Activated CD8-positive, alpha-beta T cell treated with anti-CD3 and anti-CD28 coated beads for 36 hours (primary cell): ENCODE measurements around the gene NLGN4Y. TPM values are rescaled to one million over a fixed set of nuclear protein-coding genes. Genes with fewer than 3 reads are reported as not detected.

ENCODE experiments used
- ATAC-seq: fragments of 200-7000 bp; cut with Tn5 transposase; one replicate; pipeline ENCODE4 v1.10.0; 2021; ENCODE audit warnings: mild to moderate bottlenecking, moderate library complexity
- CTCF ChIA-PET: fragments of 350-600 bp; sonication (Branson Sonifier 250); formaldehyde crosslinking; loops from one replicate; lab custom pipeline; 2021; ENCODE audit warnings: antibody characterized with exemption; lab: Charles Lee
- POLR2A ChIA-PET: fragments of 350-600 bp; sonication (Branson Sonifier 250); formaldehyde crosslinking; loops from one replicate; lab custom pipeline; 2021; ENCODE audit warnings: antibody characterized with exemption; lab: Charles Lee
- DNase-seq: peaks from one replicate; pipeline ENCODE4 v3.0.0-alpha.2; 2020
- H3K27ac Mint-ChIP-seq: one replicate; pipeline ENCODE4 v1.8.0; 2021; ENCODE audit warnings: mild to moderate bottlenecking, mixed read lengths
- H3K27me3 Mint-ChIP-seq: one replicate; pipeline ENCODE4 v1.8.0; 2021; ENCODE audit warnings: mixed read lengths
- H3K36me3 Mint-ChIP-seq: one replicate; pipeline ENCODE4 v1.8.0; 2021; ENCODE audit warnings: low read depth, mixed read lengths
- H3K4me1 Mint-ChIP-seq: one replicate; pipeline ENCODE4 v1.8.0; 2021; ENCODE audit warnings: low read depth, mixed read lengths
- H3K4me3 Mint-ChIP-seq: one replicate; pipeline ENCODE4 v1.8.0; 2021; ENCODE audit warnings: mild to moderate bottlenecking, moderate library complexity, mixed read lengths
- H3K9me3 Mint-ChIP-seq: one replicate; pipeline ENCODE4 v1.8.0; 2021; ENCODE audit warnings: mixed read lengths
- CTCF ChIP-seq: fragments of 200-600 bp; IDR thresholded peaks from one replicate; pipeline ENCODE4 v1.8.0; 2022; ENCODE audit warnings: antibody characterized with exemption, mild to moderate bottlenecking
- intact Hi-C: fragments of 100-400 bp; cut with micrococcal nuclease; formaldehyde crosslinking; loops from one replicate; pipeline ENCODE4 v1.10.0; 2022
- total RNA-seq, 2 experiments: library from RNA; stranded (reverse); gene quantifications; one replicate each; pipeline ENCODE4 v1.2.3, GENCODE V29; 2021

The NLGN4Y gene
- total RNA-seq, 2 experiments from 2014 or later, result 0.22 to 0.25 TPM

- H3K9me3 Mint-ChIP-seq, result no peaks in the 10 kb centered on the region
- no peaks in the 10 kb centered on the region for H3K27me3 Mint-ChIP-seq
- no peaks in the 10 kb centered on the region for H3K36me3 Mint-ChIP-seq
- DNase-seq (no peak), ATAC-seq (no peak)
- H3K4me3 Mint-ChIP-seq, result no peak overlapping the region
- H3K27ac Mint-ChIP-seq, result no peak overlapping the region
- POLR2A ChIA-PET, result no interaction called here
- TF ChIP-seq CTCF, result no peak
- no peaks in the 10 kb centered on the region for H3K4me1 Mint-ChIP-seq
- CTCF ChIA-PET, result interaction anchor here (0.6 kb wide), 1 partner anchor 18 kb away, joined by 3 read pairs; no protein-coding TSS in a partner anchor
- intact Hi-C loops, result no loop called here
Measured at GRCh38 chrY:14637551-14637950, 113.2 kb downstream of the NLGN4Y start.

DNA sequence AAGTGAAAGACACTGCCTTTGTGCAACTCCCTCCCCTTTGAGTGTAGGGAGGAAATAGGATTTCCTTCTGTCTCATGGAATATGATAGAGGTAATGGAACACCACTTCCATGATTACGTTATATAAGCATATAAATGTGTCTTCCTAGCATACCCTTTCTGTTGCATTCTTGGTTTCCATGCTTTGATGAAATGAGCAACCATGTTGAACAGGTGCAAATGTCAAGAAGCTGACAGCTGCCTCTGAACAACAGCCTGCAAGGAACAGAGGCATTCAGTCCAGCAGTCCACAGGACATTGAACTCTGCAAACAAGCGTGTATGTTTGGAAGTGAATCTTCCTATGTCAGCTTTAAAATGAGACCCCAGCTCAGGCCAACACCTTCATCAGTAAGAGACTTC lies 117.5 kb downstream of the NLGN4Y start:
- H3K27me3 Mint-ChIP-seq, result no peaks in the 10 kb centered on the region
- intact Hi-C loops, result no loop called here

GRCh38 chrY:14644157-14644952 lies 120.0 kb downstream of the NLGN4Y start:
- Mint-ChIP-seq H3K36me3 (no peaks in the 10 kb centered on the region), H3K27ac (no peak overlapping the region), H3K4me1 (no peaks in the 10 kb centered on the region), H3K9me3 (peaks cover 5% of the 10 kb centered on the region), H3K27me3 (no peaks in the 10 kb centered on the region), H3K4me3 (no peak overlapping the region)
- no peak for TF ChIP-seq CTCF
- ATAC-seq, result no peak
- ChIA-PET POLR2A (no interaction called here), CTCF (no interaction called here)
- intact Hi-C loops, result no loop called here
- no peak for DNase-seq

More for the DNA sequence above, 117.5 kb downstream of the NLGN4Y start:
- DNase-seq (no peak), ATAC-seq (no peak)
- ChIA-PET POLR2A (no interaction called here), CTCF (no interaction called here)
- H3K4me3 Mint-ChIP-seq, result no peak overlapping the region
- H3K27ac Mint-ChIP-seq, result no peak overlapping the region
- peaks cover 5% of the 10 kb centered on the region for H3K9me3 Mint-ChIP-seq
- no peaks in the 10 kb centered on the region for H3K4me1 Mint-ChIP-seq
- no peaks in the 10 kb centered on the region for H3K36me3 Mint-ChIP-seq
- TF ChIP-seq CTCF, result no peak

DNA sequence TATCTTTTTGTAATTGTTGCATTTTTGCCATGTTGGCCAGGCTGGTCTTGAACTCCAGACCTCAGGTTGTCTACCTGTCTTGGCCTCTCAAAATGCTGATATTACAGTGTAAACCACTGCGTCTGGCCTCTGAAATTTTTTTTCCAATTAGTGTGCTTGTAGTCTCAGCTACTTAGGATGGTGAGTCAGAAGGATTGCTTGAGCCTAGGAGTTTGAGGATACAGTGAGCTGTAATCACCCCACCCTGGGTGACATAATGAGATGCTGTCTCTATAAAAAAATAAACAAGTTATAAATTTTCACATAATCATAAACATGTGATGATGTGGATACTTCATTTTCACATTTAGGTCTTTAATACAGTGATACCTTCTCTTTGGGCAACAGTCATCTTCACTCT lies 154.9 kb downstream of the NLGN4Y start:
- DNase-seq, result no peak
- Mint-ChIP-seq H3K36me3 (no peaks in the 10 kb centered on the region), H3K27ac (no peak overlapping the region), H3K27me3 (no peaks in the 10 kb centered on the region), H3K9me3 (no peaks in the 10 kb centered on the region), H3K4me1 (no peaks in the 10 kb centered on the region), H3K4me3 (no peak overlapping the region)
- no peak for ATAC-seq
- ChIA-PET CTCF (interaction anchor here (1.2 kb wide), 1 partner anchor 941 kb away, joined by 3 read pairs; no protein-coding TSS in a partner anchor), POLR2A (no interaction called here)
- TF ChIP-seq CTCF, result no peak
- intact Hi-C loops, result no loop called here

DNA sequence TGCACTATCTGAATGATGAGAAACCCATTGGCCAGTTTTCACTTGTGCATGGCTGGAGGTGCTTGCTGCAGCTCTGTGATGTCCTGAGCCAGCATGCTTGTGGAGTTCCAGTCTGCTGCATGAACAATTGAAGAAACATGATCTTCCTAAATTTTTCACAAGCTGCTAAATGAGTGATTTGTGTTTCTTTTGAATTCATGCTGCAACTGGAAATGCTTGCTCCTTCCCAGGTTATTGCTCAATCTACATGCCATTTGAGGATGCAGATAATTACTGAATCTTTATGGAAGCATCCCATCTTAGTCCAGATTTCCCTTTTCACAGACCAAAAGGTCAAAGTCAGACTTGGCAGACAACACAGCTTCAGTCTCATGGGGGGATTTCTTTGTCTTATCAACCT lies 170.2 kb downstream of the NLGN4Y start:
- CTCF ChIA-PET, result no interaction called here
- Mint-ChIP-seq H3K9me3 (no peaks in the 10 kb centered on the region), H3K36me3 (no peaks in the 10 kb centered on the region), H3K27me3 (no peaks in the 10 kb centered on the region), H3K4me3 (no peak overlapping the region), H3K4me1 (no peaks in the 10 kb centered on the region), H3K27ac (no peak overlapping the region)
- ATAC-seq (no peak), DNase-seq (no peak)
- POLR2A ChIA-PET, result no interaction called here
- intact Hi-C loops, result no loop called here
- TF ChIP-seq CTCF, result no peak
